Measurements from ENCODE around the gene CGREF1. TPM values are rescaled to one million over a fixed set of nuclear protein-coding genes. Genes with fewer than 3 reads are reported as not detected.

Gene CGREF1
- total RNA-seq, 1 experiment from 2014 or later = 2.1 TPM

DNA sequence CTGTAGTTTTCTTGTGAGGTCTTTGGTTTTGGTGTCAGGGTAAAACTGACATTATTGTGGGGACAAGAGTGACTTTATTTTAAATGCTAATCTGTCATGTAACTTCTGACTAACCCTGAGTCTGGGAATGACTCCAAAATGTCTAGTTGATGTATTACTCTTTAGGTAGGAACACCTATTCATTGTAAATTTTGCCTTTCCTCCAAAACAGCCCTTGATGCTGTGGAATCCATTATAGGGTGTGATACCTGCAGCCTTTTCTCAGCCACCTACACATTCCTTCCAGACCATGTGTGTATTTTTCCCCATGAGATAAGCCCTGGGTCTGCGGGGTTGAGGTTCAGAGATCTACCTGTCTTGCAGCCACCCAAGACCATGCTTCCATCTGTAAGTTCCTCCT, 24.4 kb upstream of the CGREF1 start:
- Histone ChIP-seq H3K4ac (ENCODE audit: low read depth, low read length) (no peak overlapping the region), H3K56ac (ENCODE audit: insufficient read length, low read depth, low read length) (no peak overlapping the region), H4K5ac (ENCODE audit: insufficient read length, low read depth, low read length) (no peak overlapping the region), H3K14ac (ENCODE audit: insufficient read depth, low read length) (no peak overlapping the region), H2AFZ (ENCODE audit: low read length) (no peak overlapping the region), H3K18ac (ENCODE audit: insufficient read length, low read depth, low read length) (no peak overlapping the region), H3K23me2 (ENCODE audit: insufficient read length, low read depth, low read length, poor library complexity, severe bottlenecking) (no peaks in the 10 kb centered on the region), H4K91ac (ENCODE audit: insufficient read length, low read depth, low read length) (no peak overlapping the region), H3K4me1 (ENCODE audit: insufficient read depth, low read length) (no peaks in the 10 kb centered on the region), H4K8ac (replicated peaks; ENCODE audit: insufficient read length, low read depth, low read length) (no peak overlapping the region), H2BK15ac (ENCODE audit: low read depth, low read length) (no peak overlapping the region), H3K9me3 (ENCODE audit: control insufficient read depth, low read depth, low read length) (no peaks in the 10 kb centered on the region), H2BK20ac (ENCODE audit: low read depth, low read length, poor library complexity, severe bottlenecking) (no peak overlapping the region), H3K23ac (ENCODE audit: insufficient read length, low read depth, low read length) (no peak overlapping the region), H2BK120ac (ENCODE audit: low read depth, low read length, poor library complexity, severe bottlenecking) (no peak overlapping the region), H3K27ac (ENCODE audit: insufficient read length, low read depth, low read length) (no peak overlapping the region), H4K20me1 (ENCODE audit: control insufficient read depth, insufficient read depth, insufficient read length) (no peaks in the 10 kb centered on the region), H3K79me1 (ENCODE audit: insufficient read depth, low read depth, low read length, poor library complexity, severe bottlenecking) (no peaks in the 10 kb centered on the region), H2BK12ac (ENCODE audit: insufficient read length, low read depth, low read length) (no peak overlapping the region), H2BK5ac (ENCODE audit: insufficient read length, low read length) (no peak overlapping the region), H3K9ac (ENCODE audit: extremely low read depth, insufficient read length, low read length) (no peak overlapping the region), H3T11ph (ENCODE audit: low read length) (no peak overlapping the region), H3K79me2 (ENCODE audit: insufficient read depth, low read length) (no peaks in the 10 kb centered on the region), H3K27me3 (ENCODE audit: insufficient read depth, low read length) (no peaks in the 10 kb centered on the region), H3K4me2 (ENCODE audit: insufficient read depth, insufficient read length, low read length) (no peak overlapping the region), H2AK5ac (ENCODE audit: insufficient read length, low read length) (no peak overlapping the region)
- no peaks in the 10 kb centered on the region for H3K36me3 Mint-ChIP-seq (ENCODE audit: insufficient read depth in 1 of 3, low read depth in 3 of 3)
- H3K27ac Mint-ChIP-seq = no peak overlapping the region
- peaks cover 0 to under 1% of the 10 kb centered on the region in 2 experiments; a peak in 1 of 4 replicates for H3K4me1 Mint-ChIP-seq
- peaks cover 16% of the 10 kb centered on the region for H3K27me3 Mint-ChIP-seq (ENCODE audit: low read depth)
- no peaks in the 10 kb centered on the region; a peak in 1 of 5 replicates for H3K9me3 Mint-ChIP-seq
- TF ChIP-seq CTCF (conservative IDR thresholded peaks at IDR 0.05) = no peak
- no peak for DNase-seq
- no peak overlapping the region for H3K4me3 Mint-ChIP-seq
- no CpG with 5 or more reads among the region's 1 CpG for WGBS (ENCODE audit: extremely low coverage, insufficient read length, low lambda C conversion rate)

Measured in H9 (cell line).